ENCODE results near the gene LYPD6B.

The LYPD6B gene

DNA sequence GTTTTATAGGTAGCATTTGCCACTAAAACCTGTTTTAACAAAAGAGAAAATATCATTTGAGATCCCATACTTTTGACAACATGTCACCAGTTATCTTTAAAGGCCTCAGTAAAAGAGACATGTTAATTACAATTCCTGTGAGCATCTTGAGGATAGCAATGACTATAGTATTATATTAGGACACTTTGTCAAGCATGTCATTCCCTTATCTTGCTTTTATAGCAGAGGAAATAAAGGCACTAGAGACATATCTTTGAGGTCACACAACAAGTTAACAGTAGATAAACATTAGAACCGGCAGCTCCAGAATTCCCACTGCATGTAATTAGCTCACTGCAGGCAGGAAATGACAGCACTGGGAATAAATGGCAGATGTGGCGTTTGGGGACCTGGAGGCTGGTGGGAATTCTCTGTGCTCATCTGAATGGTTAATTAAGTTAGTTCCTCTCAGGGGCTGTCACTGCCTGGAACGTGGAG lies 25.9 kb downstream of the LYPD6B start:
- H3K9me3 ChIP-seq (replicated peaks; ENCODE audit: insufficient read depth, low read length) = no peaks in the 10 kb centered on the region
- no peak overlapping the region for H3K4me2 ChIP-seq (ENCODE audit: low read depth, low read length)
- H3K27me3 ChIP-seq (replicated peaks; ENCODE audit: insufficient read depth, low read length) = no peaks in the 10 kb centered on the region
- no peaks in the 10 kb centered on the region for H3K4me1 ChIP-seq (ENCODE audit: low read length)
- no peaks in the 10 kb centered on the region for H3F3A ChIP-seq (ENCODE audit: insufficient read depth, low read length)
- H3K4me3 ChIP-seq (ENCODE audit: low read length) = no peak overlapping the region
- no peak overlapping the region for H2AFZ ChIP-seq (ENCODE audit: low read length)
- no peaks in the 10 kb centered on the region for H3K36me3 ChIP-seq (replicated peaks; ENCODE audit: insufficient read depth, low read length)
- no peak for DNase-seq
- no peaks in the 10 kb centered on the region for H3K9me2 ChIP-seq (replicated peaks; ENCODE audit: insufficient read depth, low read length)
- no peak overlapping the region for H3K9ac ChIP-seq (ENCODE audit: low read length)
- no peak overlapping the region for H3K27ac ChIP-seq (ENCODE audit: low read length)
- no peaks in the 10 kb centered on the region for H4K20me1 ChIP-seq (ENCODE audit: insufficient read depth, low read length)
- H3K79me2 ChIP-seq (ENCODE audit: low read length) = no peaks in the 10 kb centered on the region
- TF ChIP-seq, protein P1, sequence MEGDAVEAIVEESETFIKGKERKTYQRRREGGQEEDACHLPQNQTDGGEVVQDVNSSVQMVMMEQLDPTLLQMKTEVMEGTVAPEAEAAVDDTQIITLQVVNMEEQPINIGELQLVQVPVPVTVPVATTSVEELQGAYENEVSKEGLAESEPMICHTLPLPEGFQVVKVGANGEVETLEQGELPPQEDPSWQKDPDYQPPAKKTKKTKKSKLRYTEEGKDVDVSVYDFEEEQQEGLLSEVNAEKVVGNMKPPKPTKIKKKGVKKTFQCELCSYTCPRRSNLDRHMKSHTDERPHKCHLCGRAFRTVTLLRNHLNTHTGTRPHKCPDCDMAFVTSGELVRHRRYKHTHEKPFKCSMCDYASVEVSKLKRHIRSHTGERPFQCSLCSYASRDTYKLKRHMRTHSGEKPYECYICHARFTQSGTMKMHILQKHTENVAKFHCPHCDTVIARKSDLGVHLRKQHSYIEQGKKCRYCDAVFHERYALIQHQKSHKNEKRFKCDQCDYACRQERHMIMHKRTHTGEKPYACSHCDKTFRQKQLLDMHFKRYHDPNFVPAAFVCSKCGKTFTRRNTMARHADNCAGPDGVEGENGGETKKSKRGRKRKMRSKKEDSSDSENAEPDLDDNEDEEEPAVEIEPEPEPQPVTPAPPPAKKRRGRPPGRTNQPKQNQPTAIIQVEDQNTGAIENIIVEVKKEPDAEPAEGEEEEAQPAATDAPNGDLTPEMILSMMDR (IDR thresholded peaks at IDR 0.05; ENCODE audit: low read length) = no peak
- TF ChIP-seq EZH2phosphoT487 (IDR thresholded peaks at IDR 0.05; ENCODE audit: low read length) (no peak), EZH2 (optimal IDR thresholded peaks at IDR 0.05; ENCODE audit: low read depth, low read length) (no peak)

DNA sequence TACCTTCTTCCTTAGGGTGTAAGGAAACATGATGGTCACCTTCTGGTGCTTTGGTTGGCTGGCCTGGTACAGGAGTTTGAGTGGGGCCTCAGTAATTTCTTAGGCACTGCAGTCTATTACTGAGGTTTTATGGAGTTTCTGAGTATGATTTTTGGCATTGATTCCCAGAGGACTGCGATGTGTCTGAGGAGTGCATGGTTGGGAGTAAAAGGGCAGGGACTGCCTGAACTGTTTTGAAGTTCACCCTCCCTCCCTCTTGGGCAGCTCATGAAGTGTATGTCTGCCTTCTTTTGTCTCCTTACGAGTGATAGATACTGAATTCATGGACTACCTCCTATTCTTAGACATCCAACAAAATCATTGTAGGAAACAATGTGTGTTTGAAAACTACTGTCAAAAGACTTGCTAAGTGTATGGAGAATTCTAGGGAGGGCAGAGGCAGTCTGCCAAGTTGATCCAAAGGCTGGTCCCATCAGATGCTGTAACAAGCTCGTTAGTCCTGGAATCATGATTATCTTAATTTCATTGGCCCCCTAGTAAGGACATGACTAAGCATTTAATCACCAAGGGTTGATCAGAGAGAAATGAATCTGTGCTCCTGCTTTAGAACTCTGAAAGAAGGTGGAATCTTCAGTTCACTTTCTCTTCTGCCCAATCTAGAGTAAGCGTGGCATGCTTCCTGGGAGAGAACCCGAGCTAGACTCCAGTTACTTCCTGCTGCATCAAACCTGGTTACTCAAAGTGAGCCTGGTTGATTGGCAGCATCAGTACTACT lies 26.5 kb downstream of the LYPD6B start:
- no peak overlapping the region for H2AFZ ChIP-seq (ENCODE audit: low read length)
- H3K9me3 ChIP-seq (replicated peaks; ENCODE audit: insufficient read depth, low read length) = no peaks in the 10 kb centered on the region
- no peaks in the 10 kb centered on the region for H3F3A ChIP-seq (ENCODE audit: insufficient read depth, low read length)
- no peaks in the 10 kb centered on the region for H4K20me1 ChIP-seq (ENCODE audit: insufficient read depth, low read length)
- H3K27me3 ChIP-seq (replicated peaks; ENCODE audit: insufficient read depth, low read length) = no peaks in the 10 kb centered on the region
- H3K9ac ChIP-seq (ENCODE audit: low read length) = no peak overlapping the region
- H3K4me1 ChIP-seq (ENCODE audit: low read length) = no peaks in the 10 kb centered on the region
- no peak for DNase-seq
- H3K27ac ChIP-seq (ENCODE audit: low read length) = no peak overlapping the region
- H3K9me2 ChIP-seq (replicated peaks; ENCODE audit: insufficient read depth, low read length) = no peaks in the 10 kb centered on the region
- no peak for TF ChIP-seq EZH2phosphoT487 (IDR thresholded peaks at IDR 0.05; ENCODE audit: low read length)
- no peak for TF ChIP-seq EZH2 (optimal IDR thresholded peaks at IDR 0.05; ENCODE audit: low read depth, low read length)
- TF ChIP-seq, protein P1 (IDR thresholded peaks at IDR 0.05; ENCODE audit: low read length) = no peak
- H3K4me3 ChIP-seq (ENCODE audit: low read length) = no peak overlapping the region
- no peaks in the 10 kb centered on the region for H3K79me2 ChIP-seq (ENCODE audit: low read length)
- no peak overlapping the region for H3K4me2 ChIP-seq (ENCODE audit: low read depth, low read length)
- H3K36me3 ChIP-seq (replicated peaks; ENCODE audit: insufficient read depth, low read length) = no peaks in the 10 kb centered on the region

DNA sequence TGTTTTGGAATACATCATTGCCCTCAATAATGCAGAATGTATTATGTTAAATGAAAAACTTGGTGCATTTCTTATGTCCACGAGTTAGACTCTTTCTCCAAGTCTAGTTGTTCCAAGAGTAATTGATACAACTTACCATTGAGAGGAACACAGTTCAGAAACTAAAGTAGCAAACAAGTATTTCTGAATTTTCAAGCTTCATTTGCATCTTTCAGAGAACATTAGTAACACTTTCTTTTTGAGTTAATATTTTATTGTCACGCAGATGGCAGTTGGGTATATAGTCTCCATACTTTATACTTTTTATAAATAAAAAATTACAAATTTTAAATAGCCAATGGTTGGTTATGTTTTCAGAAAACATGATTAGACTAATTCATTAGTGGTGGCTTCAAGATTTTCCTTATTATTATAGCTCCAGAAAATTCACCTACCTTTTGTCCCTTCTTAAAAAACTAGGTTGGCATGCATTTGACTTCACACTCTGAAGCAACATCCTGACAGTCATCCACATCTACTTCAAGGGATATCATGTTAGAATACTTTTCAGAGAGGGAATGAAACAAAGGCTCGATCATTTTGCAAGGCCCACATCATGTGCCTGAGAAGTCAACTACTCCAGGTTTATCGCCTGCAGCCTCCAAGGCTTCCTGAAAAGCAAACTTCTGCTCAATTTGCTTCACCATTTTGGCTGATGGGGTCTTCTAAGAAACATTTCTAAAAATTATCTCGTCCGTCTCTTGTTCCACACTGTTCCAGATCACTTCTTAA lies 29.9 kb downstream of the LYPD6B start:
- Histone ChIP-seq H3K27me3 (replicated peaks; ENCODE audit: insufficient read depth, low read length) (no peaks in the 10 kb centered on the region), H3K9me3 (replicated peaks; ENCODE audit: insufficient read depth, low read length) (no peaks in the 10 kb centered on the region), H3K4me2 (ENCODE audit: low read depth, low read length) (no peak overlapping the region), H2AFZ (ENCODE audit: low read length) (no peak overlapping the region), H3K27ac (ENCODE audit: low read length) (no peak overlapping the region), H3K9ac (ENCODE audit: low read length) (no peak overlapping the region), H3K4me3 (ENCODE audit: low read length) (no peak overlapping the region), H3F3A (ENCODE audit: insufficient read depth, low read length) (no peaks in the 10 kb centered on the region), H4K20me1 (ENCODE audit: insufficient read depth, low read length) (no peaks in the 10 kb centered on the region), H3K4me1 (ENCODE audit: low read length) (no peaks in the 10 kb centered on the region), H3K36me3 (replicated peaks; ENCODE audit: insufficient read depth, low read length) (no peaks in the 10 kb centered on the region), H3K9me2 (replicated peaks; ENCODE audit: insufficient read depth, low read length) (no peaks in the 10 kb centered on the region), H3K79me2 (ENCODE audit: low read length) (no peaks in the 10 kb centered on the region)
- DNase-seq = no peak
- TF ChIP-seq, protein P1 (IDR thresholded peaks at IDR 0.05; ENCODE audit: low read length) = no peak
- TF ChIP-seq EZH2phosphoT487 (IDR thresholded peaks at IDR 0.05; ENCODE audit: low read length) (no peak), EZH2 (optimal IDR thresholded peaks at IDR 0.05; ENCODE audit: low read depth, low read length) (no peak)
